HG02798 (cell line): ENCODE results near the gene MALL.
"Not testable (repeated sequence)": the region's sequence is repeated elsewhere in the genome, so short reads cannot be mapped to it uniquely, and the experiment has no call there.

Experiments
- ATAC-seq: cut with Tn5 transposase; IDR thresholded peaks from one replicate; pipeline ENCODE4 v1.9.1; 2021; ENCODE audit warnings: mild to moderate bottlenecking; ENCODE audit not compliant: unreplicated experiment, poor library complexity

Gene MALL

DNA sequence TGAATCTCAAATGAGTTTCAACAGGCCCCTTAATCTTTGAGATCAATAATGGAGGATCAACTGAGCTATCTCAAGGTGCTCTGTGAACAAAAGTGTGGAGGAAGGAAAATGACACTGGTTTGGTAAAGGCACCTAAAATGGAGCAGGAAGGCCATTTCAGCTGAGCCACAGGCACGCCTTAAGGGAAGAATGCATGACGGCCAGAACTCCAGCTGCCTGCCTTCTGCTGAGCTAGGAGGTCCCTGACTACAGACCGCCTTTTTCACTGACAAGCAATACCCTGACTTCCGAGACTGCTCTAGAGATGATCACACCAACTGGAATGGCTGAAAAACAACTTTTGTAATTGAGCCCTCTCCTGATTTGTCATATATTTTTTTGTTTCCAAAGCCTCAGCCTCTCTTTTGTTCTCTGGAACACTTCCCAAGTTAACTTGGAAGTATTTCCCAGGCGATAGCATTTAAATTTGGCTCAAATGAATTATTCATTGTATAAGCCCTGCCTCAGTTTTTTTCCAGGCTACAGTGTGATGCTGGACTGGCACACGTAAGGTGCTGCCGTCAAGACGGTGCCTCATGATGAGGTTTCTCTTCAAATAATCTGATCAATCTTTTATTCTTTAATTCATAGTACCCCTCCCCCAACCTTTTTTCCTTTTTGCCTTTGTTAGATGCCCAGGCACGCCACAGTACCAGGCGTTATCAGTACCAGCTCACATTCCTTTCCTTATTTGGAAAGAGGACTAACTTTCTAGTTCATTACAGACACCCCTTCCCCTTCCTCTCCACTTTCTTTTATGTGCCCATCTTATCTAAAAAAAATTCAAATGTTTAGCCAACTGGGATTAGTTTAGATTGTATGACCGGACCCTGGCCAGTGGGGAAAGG, 60.9 kb downstream of the MALL start:
- not testable (repeated sequence) for ATAC-seq

DNA sequence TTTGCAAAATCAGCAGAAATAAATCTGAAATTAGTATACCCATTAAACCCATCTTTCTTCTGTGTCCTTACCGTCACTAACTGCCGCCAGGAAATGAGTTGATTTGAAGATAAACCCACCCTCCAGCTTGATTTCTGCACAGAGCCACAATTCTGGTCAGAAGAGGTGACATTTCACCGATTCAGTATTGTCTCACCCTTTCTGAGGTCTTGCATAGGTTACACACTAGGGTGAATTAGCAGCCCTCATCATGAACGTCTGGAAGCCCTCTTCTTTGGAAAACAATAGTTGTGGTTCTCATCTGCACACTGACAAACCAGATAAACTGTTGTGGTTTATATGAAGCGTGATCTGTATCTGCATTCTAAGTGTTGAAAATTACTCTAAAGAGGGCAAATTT, 61.9 kb downstream of the MALL start:
- ATAC-seq = not testable (repeated sequence)

DNA sequence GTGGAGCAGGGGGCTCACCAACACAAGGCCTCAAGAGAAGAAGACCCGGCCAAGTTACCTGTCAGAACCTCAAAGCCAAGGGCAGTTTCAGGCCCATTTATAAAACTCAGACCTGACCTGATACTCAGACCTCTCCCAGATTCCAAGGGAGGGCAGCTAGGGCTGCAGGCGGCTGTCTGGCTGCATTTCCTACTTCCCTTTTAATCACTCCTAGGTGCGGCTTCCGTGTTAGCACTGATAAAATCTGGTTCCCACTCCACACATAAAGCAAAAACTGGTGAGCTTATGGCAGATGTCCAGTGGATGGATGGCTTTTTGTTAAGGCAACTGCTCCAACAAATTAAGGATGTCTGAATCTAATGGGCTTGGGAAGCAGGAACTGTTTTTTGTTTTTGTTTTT, 63.5 kb downstream of the MALL start:
- not testable (repeated sequence) for ATAC-seq

DNA sequence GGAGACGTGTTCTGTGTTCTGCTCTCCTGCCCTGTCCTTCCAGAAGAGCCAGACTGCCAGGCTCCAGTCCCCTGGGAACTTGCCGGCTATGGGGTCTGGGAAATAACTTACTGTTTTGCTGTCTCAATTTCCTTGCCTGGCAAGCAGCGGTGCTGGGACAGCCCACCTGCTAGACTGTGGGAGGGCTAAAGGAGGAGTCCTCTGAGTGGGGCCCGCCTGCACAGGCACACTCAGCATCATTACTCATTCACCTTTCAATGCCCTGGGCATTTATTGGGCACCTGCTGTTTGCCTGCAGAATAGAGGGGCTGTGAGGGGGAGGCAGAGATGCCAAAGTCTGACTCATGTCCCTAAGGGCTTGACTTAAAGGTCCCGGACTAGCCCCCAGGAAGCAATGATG, 65.4 kb downstream of the MALL start:
- not testable (repeated sequence) for ATAC-seq

DNA sequence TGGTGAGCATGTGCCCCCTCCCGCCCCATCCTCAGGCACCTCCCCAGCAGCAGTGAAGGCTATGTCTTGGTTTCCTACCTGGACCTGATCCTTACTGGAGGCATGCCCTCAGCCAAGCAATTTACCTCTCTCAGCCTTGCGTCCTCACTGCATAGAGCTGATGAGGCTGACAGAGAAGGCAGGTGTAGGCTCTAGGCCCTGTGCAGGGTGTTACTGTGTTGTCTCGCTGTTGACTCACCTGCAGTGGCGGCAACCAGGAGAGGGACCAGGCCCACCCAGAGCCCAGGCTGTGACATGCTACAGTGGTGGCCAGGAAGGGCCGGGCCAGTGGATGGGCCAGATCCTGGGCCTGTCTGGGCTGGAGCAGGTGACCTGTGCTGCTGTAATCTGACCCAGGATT, 65.9 kb downstream of the MALL start:
- ATAC-seq = not testable (repeated sequence)

DNA sequence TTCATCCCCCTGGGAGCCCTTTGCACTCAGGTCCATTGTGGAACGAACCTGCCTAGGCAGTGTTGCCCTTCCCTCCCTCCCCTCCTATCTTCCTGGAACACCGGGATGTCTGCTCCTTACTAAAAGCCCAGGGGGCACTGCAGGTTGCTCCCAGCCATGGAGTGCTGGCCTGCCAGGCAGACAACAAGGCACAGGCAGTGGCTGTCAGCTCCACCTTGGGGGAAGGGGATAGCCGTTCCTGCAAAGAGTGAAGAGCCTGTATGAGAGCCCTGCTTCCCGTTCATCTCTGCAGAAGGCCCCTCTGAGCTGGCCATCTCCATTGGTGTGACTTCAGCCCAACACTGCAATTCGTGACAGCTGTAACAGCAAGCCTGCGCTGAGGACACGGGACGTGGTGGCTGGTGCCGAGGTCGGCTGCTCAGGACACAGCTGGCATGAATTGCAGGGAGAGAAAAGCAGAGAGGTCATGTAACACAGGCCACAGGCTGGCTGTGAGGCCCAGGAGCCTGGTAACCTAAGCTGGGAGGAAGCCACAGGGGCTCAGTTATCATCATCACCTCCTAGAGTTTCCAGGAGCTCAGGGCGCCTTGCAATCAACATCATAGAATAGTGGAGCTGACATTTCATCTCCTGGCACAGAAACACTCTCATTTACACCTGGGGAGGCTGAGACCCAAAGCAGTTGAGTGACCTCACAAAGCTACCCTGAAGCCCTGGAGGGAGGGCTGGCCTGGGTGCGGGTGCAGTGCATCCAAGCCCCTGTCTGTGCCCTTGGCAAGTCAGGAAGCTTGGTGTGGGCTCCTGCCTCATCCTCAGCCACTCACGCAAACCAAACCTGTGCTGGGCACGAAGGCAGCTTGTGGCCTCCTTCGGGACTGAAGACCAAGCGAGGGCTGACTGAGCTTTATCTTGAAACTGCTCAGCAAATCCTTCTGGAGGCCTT, 67.1 kb downstream of the MALL start:
- not testable (repeated sequence) for ATAC-seq

DNA sequence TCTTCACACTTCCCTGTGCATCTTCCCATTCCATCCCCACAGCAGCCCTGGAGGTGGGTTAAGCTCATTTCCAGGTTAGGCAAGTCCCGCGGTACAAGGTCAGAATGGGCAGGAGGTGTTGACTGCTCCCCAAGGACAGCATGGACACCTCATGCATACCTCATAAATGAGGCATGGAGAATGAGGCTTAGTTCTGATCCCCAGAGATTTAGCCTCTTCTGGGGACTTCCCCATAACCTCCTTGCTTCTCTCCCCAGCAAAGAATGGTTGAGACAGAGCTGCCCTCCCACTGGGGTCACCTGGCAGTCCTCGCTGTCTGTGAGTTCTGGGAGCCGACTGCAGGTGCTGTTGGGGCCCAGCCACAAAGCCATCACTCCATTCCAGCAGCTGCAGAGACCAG, 68.4 kb downstream of the MALL start:
- ATAC-seq = not testable (repeated sequence)

DNA sequence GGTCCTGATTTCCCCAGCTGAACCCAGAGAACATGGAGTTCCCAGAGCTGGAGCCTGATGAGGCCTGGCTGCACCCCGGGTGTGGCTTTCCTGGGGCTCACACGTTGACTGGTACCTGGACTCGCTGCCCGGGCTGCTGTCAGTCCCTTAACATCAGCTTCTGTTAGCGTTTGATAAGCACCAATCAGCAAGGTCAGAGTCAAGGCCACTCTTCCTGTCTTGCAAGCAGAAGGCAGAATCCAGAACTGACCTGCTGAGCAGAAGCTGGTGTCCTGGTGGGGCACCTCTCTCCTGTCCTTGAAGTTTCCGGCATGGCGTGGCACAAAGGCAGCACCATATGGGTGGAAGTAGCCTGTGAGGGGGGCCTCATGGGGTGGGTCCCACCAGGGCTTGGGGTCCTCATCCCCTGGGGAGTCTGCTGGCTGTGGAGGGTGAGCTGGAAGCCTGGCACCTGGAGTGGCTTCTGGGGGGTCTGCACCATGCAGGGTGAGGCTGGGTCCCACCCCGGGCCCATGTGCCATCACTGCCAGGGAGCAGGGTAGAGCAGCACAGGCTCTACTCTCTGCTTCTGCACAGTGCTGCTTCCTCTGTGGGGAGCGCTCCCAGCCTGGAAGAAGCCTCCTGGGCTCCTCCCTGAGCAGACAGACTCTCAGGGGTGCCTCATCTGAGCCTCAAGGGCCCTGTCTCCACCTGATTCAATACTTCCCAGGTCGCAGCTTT, 73.5 kb downstream of the MALL start:
- ATAC-seq = not testable (repeated sequence)

DNA sequence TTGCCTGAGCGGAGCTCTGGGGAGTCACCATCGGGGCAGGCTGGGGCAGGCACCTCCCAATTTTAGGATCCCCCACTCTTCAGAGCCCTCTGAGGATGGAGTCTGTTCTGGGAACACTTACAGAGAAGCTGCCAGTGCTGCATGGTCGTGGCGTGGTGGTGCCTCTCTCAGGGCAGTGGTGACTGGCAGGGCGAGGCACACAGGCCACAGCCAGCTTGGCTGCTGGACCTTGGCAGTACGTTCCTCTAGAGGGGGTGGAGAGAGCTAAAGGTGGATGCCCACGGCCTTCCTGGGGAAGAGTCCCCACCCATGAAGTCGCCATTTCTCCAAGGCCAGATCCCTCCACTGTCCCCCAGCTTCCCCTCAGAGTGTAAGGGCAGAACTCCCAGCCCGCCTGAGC, 78.3 kb downstream of the MALL start:
- ATAC-seq = not testable (repeated sequence)

DNA sequence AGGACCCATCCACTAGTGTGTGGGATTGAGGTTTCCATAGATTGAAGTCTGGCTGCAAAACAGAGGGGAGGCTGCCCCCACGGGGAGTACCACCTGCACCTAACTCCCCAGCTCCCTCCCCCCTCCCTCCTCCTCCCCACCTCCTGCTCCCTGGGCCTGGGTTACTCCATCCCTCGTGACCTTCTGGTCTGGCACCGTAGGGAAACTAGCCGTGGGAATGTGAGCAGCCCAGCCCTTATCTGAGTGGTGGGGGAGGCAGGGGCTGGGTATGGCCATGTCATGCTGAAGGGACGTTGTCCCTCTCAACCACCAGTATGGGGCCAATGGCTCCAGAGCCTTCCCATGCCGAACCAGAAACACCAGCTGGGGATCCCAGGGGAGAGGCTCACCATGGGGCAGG, 80.2 kb downstream of the MALL start:
- ATAC-seq = not testable (repeated sequence)

DNA sequence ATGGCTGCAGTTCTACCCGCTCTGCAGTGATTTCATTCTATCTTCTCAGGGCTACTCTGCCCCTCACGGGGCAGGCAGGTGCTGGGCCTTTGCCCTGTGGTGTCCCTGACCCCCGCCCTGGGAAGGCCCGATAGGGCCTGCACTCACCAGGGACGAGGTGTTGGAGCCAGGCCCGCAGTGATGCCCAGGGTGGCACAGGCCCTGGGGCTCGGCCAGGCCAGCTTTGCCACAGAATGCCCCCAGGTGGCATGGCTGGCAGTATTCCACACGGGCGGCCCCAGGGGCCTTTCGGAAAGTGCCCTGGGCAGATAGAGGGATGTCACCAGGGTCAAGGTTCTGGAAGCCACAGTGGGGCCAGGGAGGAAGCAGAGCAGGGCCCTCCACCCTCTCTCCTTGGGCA, 80.7 kb downstream of the MALL start:
- ATAC-seq = not testable (repeated sequence)
